HEK293T (cell line): ENCODE measurements around the gene C1QTNF8.

ENCODE experiments used
- CTCF ChIA-PET: fragments of 350-600 bp; formaldehyde crosslinking; extraction: SDS; loops from one replicate; lab custom pipeline; 2021; ENCODE audit warnings: antibody characterized with exemption, inconsistent platforms; lab: Yijun Ruan, JAX
- POLR2A ChIA-PET: fragments of 350-600 bp; formaldehyde crosslinking; extraction: SDS; loops from one replicate; lab custom pipeline; 2020; ENCODE audit warnings: antibody characterized with exemption, inconsistent platforms; lab: Yijun Ruan, JAX
- DNase-seq: peaks from one replicate; pipeline ENCODE4 v3.0.0; 2012; ENCODE audit warnings: mixed read lengths; ENCODE audit errors: extremely low spot score
- ARNT ChIP-seq: fragments of 450-650 bp; IDR thresholded peaks from 2 replicates; pipeline ENCODE4 v1.6.1; 2017; ENCODE audit warnings: mild to moderate bottlenecking
- BHLHE40 ChIP-seq: fragments of 450-650 bp; IDR thresholded peaks from 2 replicates; pipeline ENCODE4 v1.6.1; 2016; ENCODE audit warnings: mild to moderate bottlenecking, moderate library complexity, borderline replicate concordance
- CTBP1 ChIP-seq: fragments of 450-650 bp; IDR thresholded peaks from 2 replicates; pipeline ENCODE4 v1.6.1; 2016; ENCODE audit warnings: borderline replicate concordance
- ELF4 ChIP-seq: fragments of 450-650 bp; IDR thresholded peaks from 2 replicates; pipeline ENCODE4 v1.6.1; 2017; ENCODE audit warnings: antibody characterized with exemption
- FOXA1 ChIP-seq: fragments of 450-650 bp; IDR thresholded peaks from 2 replicates; pipeline ENCODE4 v1.6.1; 2016; ENCODE audit warnings: mild to moderate bottlenecking
- FOXK2 ChIP-seq: fragments of 450-650 bp; IDR thresholded peaks from 2 replicates; pipeline ENCODE4 v1.6.1; 2016; ENCODE audit warnings: mild to moderate bottlenecking
- FOXM1 ChIP-seq: fragments of 450-650 bp; IDR thresholded peaks from 2 replicates; pipeline ENCODE4 v1.6.1; 2017; ENCODE audit warnings: mild to moderate bottlenecking, borderline replicate concordance
- HDGF ChIP-seq: fragments of 450-650 bp; IDR thresholded peaks from 2 replicates; pipeline ENCODE4 v1.6.1; 2017; ENCODE audit warnings: antibody characterized with exemption, borderline replicate concordance
- L3MBTL2 ChIP-seq: fragments of 450-650 bp; conservative IDR thresholded peaks from 2 replicates; pipeline ENCODE4 v1.6.1; 2016; ENCODE audit warnings: mild to moderate bottlenecking
- LEF1 ChIP-seq: fragments of 450-650 bp; IDR thresholded peaks from 2 replicates; pipeline ENCODE4 v1.6.1; 2017; ENCODE audit warnings: mild to moderate bottlenecking, borderline replicate concordance
- NFRKB ChIP-seq: fragments of 450-650 bp; IDR thresholded peaks from 2 replicates; pipeline ENCODE4 v1.6.1; 2016; ENCODE audit warnings: mild to moderate bottlenecking, moderate library complexity
- SP1 ChIP-seq: fragments of 450-650 bp; IDR thresholded peaks from 2 replicates; pipeline ENCODE4 v1.6.1; 2017
- SUZ12 ChIP-seq: fragments of 450-650 bp; IDR thresholded peaks from 2 replicates; pipeline ENCODE4 v1.6.1; 2016; ENCODE audit warnings: mild to moderate bottlenecking
- TARDBP ChIP-seq: fragments of 450-650 bp; IDR thresholded peaks from 2 replicates; pipeline ENCODE4 v1.6.1; 2016
- ZNF384 ChIP-seq: fragments of 450-650 bp; IDR thresholded peaks from 2 replicates; pipeline ENCODE4 v1.6.1; 2016
- TF ChIP-seq, protein P1 (sequence below): fragments of 450-650 bp; IDR thresholded peaks from 2 replicates; pipeline ENCODE4 v1.6.1; 2016

Gene C1QTNF8

GRCh38 chr16:1082952-1083675, 12.9 kb downstream of the C1QTNF8 start:
- no peak for TF ChIP-seq FOXM1
- TF ChIP-seq ARNT = no peak
- TF ChIP-seq TARDBP = no peak
- TF ChIP-seq NFRKB = no peak
- no peak for TF ChIP-seq L3MBTL2
- no peak for TF ChIP-seq FOXA1
- no peak for TF ChIP-seq FOXK2
- TF ChIP-seq SP1 = no peak
- TF ChIP-seq, protein P1, sequence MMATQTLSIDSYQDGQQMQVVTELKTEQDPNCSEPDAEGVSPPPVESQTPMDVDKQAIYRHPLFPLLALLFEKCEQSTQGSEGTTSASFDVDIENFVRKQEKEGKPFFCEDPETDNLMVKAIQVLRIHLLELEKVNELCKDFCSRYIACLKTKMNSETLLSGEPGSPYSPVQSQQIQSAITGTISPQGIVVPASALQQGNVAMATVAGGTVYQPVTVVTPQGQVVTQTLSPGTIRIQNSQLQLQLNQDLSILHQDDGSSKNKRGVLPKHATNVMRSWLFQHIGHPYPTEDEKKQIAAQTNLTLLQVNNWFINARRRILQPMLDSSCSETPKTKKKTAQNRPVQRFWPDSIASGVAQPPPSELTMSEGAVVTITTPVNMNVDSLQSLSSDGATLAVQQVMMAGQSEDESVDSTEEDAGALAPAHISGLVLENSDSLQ = no peak
- TF ChIP-seq BHLHE40 = no peak
- TF ChIP-seq SUZ12 = no peak
- no peak for TF ChIP-seq LEF1
- ChIA-PET CTCF (no interaction called here), POLR2A (no interaction called here)
- DNase-seq = no peak

DNA sequence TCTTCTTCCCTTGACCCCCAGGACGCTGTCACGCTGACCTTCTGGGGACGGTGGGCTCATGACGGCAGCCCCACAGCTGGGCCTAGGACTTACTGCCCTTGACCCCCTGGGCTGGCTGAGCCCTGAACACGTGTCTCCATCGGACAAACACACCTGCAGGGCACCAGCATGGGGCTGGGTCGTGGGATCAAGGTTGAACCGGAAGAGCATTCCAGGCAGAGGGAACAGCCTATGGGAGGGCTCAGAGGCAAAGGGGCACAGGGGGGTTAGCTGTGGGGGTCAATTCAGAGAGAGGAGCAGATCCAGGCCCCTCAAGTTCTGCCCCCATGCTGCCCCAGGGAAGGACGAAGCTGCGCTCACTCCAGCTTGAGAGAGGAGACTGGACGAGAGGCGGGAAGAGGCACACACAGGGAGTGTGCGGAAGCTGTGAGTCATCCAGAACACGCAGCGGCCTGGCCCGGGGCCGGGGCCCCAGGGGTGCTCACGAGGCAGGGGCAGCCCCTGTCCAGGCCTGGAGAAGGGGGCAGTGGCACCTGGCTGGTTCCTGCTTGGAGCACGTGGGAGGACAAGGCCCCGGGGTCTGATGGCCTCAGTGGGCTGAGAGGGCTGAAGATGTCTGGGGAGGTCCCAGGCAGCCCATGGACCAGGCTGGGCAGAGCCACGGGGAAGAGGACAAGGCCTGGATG, 13.6 kb downstream of the C1QTNF8 start:
- TF ChIP-seq TARDBP (no peak), ARNT (no peak), L3MBTL2 (0 out of 2 replicates have a peak, but pooled peaks have one; percentile 21), SP1 (no peak), NFRKB (no peak), SUZ12 (no peak), FOXM1 (no peak)
- TF ChIP-seq, protein P1 = no peak
- CTCF ChIA-PET = no interaction called here
- POLR2A ChIA-PET = no interaction called here
- DNase-seq = no peak

DNA sequence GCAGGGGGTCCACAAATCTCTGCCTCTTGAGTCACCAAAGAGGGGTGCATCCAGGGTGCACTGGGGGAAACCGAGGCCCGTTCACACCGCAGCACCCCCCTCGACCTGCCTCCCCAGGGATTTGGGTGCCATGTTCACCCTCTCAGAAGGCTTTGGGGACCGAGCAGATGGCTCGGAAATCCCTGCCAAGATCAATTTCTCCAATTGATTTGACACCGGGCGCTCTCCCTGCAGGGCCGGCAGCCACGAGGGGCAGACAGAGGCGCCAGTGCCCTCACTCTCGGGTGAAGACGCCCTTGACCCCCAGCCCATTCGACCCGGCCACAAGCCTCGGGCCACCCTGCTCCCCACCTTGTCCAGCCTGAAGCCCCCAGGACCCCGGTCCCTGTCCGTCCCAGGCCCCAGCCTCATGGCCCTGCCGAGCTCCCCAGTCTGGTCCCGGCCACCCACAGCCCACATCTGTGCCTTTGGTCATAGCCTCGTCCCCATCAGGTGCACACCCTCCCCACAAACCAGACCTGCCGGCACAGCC, 14.2 kb downstream of the C1QTNF8 start:
- TF ChIP-seq, protein P1 = no peak
- TF ChIP-seq CTBP1 (no peak), TARDBP (no peak), FOXM1 (no peak), NFRKB (no peak), SUZ12 (no peak), ELF4 (no peak), BHLHE40 (no peak), SP1 (no peak), HDGF (no peak), FOXK2 (no peak), L3MBTL2 (no peak), ZNF384 (no peak), LEF1 (no peak), FOXA1 (no peak), ARNT (no peak)
- CTCF ChIA-PET = no interaction called here
- POLR2A ChIA-PET = no interaction called here
- DNase-seq = no peak

GRCh38 chr16:1080801-1081733, 15.0 kb downstream of the C1QTNF8 start:
- TF ChIP-seq ZNF384 = no peak
- TF ChIP-seq FOXK2 = no peak
- TF ChIP-seq CTBP1 = no peak
- TF ChIP-seq BHLHE40 = no peak
- TF ChIP-seq FOXM1 = no peak
- ChIA-PET POLR2A (no interaction called here), CTCF (no interaction called here)

DNA sequence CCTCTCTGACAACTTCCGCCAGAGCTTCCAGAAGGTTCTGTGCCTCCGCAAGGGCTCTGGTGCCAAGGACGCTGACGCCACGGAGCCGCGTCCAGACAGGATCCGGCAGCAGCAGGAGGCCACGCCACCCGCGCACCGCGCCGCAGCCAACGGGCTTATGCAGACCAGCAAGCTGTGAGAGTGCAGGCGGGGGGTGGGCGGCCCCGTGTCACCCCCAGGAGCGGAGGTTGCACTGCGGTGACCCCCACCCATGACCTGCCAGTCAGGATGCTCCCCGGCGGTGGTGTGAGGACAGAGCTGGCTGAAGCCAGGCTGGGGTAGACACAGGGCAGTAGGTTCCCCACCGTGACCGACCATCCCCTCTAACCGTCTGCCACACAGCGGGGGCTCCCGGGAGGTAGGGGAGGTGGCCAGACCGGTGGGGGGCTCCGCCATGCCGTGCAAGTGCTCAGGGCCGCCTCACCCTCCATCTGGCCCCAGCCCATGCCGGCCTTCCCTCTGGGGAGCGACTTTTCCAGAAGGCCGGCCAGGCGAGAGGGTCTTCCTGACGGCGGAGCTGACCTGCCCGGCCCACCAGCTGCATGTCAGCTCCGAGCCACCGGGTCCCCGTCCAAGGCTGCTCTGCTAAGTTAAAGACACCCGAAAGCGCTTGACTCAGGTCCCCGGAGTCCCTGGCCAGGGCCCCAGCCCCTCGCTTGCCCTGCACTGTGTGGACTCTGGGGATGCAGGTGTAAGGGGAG, 16.1 kb downstream of the C1QTNF8 start:
- no peak for TF ChIP-seq LEF1
- no peak for TF ChIP-seq FOXK2
- TF ChIP-seq CTBP1 = no peak
- no peak for TF ChIP-seq SP1
- no peak for TF ChIP-seq BHLHE40
- TF ChIP-seq ZNF384 = no peak
- no peak for TF ChIP-seq FOXM1
- no peak for TF ChIP-seq L3MBTL2
- no peak for TF ChIP-seq SUZ12
- TF ChIP-seq, protein P1 = no peak
- no peak for TF ChIP-seq ELF4
- no peak for TF ChIP-seq NFRKB
- TF ChIP-seq HDGF = no peak
- ChIA-PET CTCF (no interaction called here), POLR2A (no interaction called here)
- DNase-seq = no peak

More at GRCh38 chr16:1080801-1081733, 15.0 kb downstream of the C1QTNF8 start:
- DNase-seq = no peak
